NCI-H1417 (cell line): ENCODE data around the gene ZYG11B.
"Not testable (repeated sequence)": the region's sequence is repeated elsewhere in the genome, so short reads cannot be mapped to it uniquely, and the experiment has no call there.

Experiments
- DNase-seq, 3 experiments: peaks; one replicate each; lab custom pipeline; 2025; lab: John Stamatoyannopoulos, UW

ZYG11B gene

DNA sequence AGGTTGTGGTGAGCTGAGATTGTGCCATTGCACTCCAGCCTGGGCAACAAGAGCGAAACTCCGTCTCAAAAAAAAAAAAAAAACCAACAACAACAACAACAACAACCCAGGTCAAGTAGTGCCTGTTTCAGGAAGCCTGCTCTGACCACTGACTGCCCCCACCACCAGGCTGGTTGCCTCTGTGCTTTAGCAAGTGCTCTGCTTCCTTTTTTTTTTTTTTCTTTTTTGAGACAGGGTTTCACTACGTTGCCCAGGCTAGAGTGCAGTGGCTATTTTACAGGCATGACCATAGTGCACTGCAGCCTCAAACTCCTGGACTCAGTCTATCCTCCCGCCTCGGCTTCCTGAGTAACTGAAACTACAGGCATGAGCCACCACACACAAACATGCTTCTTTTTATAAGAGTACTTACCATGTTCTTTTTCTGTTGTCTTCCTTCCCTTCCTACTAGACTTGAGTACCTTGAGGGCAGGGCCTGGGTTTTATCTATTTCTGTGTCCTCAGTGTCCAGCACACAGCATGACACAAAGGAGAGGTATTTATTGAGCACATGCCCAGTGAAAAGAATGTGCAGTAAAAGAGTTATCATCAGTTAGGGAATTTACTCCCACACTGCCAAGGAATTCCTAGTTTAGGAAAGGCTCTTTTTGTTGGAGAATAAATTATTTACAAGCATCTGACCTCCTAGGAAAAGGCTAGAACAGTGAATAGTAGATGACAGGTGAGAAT is 18.2 kb upstream of the ZYG11B start:
- no peak for DNase-seq

DNA sequence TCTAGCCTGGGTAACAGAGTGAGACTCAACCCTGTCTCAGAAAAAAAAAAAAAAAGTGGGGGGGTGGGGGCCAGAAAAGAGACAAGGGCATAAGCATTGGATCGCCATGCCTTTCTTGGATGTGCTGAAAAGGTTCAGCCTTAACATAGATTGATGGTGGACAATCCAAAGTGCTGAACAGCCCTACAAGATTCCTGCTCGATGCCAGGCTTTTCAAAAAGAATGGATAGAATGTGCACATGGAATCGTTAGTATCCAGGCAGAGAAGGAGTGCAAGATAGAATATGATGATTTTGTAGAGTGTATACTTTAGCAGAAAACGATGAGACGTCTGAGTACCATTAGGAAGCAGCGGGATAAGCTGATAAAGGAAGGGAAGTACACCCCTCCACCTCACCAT is 17.2 kb upstream of the ZYG11B start:
- no peak for DNase-seq

- DNase-seq: no peak
These were observed 12.7 kb upstream of the ZYG11B start for GRCh38 chr1:52713590-52713989.

DNA sequence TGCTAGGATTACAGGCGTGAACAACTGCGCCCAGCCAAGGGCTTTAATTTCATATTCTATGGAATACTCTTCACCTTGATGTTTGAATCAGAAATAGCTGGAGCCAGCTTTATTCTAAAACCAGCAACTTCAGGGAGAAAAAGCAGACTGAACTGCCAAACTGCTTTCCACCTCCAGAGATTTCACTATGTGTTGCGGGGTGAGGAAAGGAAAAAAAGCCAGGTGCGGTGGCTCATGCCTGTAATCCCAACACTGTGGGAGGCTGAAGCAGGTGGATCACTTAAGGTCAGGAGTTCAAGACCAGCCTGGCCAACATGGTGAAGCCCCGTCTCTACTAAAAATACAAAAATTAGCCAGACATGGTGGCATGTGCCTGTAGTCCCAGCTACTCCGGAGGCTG is 11.0 kb upstream of the ZYG11B start:
- not testable (repeated sequence) for DNase-seq

GRCh38 chr1:52723260-52723659 is 3.0 kb upstream of the ZYG11B start:
- DNase-seq: no peak

- DNase-seq: no peak
These were observed 369 bp upstream of the ZYG11B start for GRCh38 chr1:52725903-52726264.

DNA sequence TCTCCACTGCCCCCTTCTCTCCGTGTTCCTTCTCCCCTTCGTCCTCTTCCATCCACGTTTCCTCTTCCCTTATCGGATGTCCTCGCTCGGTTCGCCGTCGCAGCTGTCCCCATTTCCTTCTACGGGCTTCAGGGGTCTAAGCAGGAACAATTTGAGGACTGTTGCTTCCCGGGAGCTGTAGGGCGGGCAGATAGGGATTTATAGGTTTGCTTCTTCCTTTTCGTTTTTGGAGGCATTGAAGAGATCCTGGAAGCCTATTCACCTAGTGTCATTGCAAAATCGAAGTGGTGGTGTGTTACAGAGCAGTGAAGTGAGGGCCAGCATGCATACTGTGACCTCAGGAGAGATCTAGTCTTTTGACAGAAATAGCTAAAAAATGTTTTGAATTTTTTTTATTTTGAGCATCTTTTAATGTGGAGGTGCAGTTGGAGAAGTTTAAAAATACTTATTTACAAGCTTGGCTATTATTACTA is 897 bp downstream of the ZYG11B start:
- peak in 2 of 3 experiments; percentile 53 to 60 for DNase-seq

DNA sequence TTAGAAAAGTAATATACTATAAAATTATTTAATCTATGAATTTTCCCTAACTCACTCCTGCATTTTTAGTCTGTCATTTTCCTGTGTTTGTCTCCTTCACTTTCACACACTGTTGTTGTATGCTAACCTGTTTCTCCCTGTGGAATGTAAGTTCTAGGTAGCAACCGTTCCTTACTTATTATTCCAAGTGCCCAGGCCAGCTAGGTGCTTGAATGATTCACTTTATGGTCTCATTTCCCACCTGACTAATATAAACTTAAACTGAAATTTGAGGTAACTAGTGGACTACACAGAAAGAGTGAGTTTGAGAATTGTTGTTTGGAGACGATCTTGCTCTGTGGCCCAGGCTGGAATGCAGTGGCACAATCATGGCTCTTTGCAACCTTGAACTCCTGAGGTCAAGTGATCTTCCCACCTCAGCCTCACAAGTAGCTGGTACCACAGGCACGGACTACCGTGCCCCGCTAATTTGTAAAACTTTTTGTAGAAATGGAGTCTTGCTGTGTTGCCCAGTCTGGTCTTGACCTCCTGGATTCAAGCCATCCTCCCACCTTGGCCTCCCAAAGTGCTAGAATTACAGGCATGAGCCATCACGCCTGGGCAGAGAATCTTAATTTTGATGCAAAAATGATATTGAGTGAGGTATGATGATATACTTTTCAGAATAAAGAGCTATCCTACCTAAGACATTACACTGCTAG is 1.9 kb downstream of the ZYG11B start:
- DNase-seq: no peak

- no peak for DNase-seq
These were observed 7.1 kb downstream of the ZYG11B start for GRCh38 chr1:52733368-52733767.

- not testable (repeated sequence) for DNase-seq
These were observed 9.1 kb downstream of the ZYG11B start for GRCh38 chr1:52735371-52735770.

DNA sequence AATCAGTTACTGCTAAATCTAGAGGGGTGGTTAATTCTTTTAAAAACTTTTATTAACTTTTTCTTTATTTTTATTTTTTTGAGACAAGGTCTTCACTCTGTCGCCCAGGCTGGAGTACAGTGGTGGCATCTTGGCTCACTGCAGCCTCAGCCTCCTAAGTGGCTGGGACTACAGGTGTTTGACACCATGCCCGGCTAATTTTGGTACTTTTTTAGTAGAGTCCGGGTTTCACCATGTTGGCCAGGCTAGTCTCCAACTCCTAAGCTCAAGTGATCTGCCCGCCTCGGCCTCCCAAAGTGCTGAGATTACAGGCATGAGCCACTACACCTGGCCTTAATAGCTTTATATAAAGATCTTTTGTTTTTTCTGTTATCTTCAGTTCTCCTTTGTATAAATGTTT is 11.9 kb downstream of the ZYG11B start:
- no peak for DNase-seq

- no peak for DNase-seq
These were observed 12.6 kb downstream of the ZYG11B start for GRCh38 chr1:52738893-52739292.

DNA sequence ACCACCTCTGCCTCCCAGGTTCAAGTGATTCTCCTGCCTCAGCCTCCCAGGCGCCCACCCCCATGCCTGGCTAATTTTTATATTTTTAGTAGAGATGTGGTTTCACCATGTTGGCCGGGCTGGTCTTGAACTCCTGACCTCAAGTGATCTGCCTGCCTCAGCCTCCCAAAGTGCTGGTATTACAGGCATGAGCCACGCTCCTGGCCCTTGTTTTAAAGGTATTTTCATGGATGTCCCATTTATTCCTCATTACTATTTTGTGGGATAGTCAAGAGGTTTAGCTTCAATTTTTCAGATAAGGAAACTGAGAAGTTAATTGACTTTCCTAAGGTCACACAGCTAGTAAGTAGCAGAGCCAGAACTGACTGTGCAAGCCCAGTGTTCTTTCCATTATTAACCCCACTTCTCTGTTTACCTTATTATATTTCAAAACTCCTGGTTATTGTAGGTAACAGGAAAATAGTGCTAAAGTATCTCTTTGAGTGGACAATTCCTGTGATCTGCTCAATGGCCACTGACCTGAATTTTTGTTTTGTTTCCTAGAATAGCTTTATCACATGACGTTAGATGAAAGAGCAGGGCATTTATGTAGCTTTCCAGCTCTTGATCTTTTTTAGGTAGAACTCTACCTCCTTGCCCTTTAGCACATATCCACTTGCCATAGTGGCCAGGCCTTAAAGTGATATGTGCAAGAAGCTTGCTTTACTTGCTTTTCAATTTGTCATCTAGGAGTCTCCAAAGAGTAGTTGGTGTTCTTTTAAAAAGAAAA is 13.6 kb downstream of the ZYG11B start:
- DNase-seq: no peak

GRCh38 chr1:52741259-52741658 is 15.0 kb downstream of the ZYG11B start:
- no peak for DNase-seq

DNA sequence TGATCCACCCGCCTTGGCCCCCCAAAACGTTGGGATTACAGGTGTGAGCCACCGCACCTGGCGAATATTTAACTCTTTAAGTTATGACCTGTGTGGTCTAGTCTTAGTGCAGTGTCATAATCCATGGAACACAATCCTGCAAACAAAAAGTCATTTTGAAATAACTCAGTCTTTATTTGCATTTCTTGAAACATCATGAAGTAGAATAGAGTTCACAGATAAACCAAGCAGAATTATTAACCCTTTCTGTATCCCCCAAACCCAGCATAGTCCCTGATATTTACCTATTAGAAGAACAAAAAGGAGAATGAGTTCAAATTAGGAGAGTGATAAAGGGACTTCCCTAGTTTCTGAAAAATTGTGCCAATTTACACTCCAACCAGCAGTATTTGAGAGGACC is 19.9 kb downstream of the ZYG11B start:
- no peak for DNase-seq

DNA sequence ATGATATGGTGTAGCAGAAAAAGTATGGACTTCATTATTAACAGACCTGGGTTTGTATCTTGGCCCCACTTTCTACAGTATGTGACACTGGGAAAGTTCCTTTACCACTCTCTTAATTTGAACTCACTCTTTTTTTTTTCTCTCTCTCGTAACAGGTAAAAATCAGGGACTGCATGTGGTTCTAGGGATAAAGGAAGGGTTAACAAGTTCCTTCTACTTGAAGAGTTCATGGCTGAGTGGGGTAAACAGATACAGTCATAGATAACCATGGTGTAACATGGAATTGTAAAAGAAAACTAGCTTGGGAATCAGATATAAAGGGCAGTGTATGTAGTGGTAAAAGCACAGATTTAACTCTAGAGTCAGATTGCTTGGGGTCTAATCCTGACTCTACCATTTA is 21.2 kb downstream of the ZYG11B start:
- no peak for DNase-seq

DNA sequence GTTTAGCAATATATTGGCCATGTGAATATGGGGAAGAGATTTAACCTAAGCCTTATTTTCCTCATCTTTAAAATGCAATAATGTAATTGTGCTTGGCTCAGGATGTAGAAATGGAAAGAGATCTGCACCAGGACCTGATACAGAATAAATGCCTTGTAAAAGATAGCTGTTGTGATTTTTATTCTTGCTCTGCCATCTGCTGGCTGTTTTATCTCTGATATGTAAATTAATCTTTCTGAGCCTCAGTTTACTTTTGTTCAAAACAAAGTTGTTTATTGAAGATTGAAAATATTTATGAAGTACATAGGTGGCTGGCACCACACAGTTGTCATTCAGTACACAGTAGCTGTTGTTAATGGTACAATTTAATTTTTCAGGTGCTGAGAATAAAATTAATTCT is 21.9 kb downstream of the ZYG11B start:
- DNase-seq: no peak

GRCh38 chr1:52749496-52749895 is 23.2 kb downstream of the ZYG11B start:
- DNase-seq: not testable (repeated sequence)

- DNase-seq: not testable (repeated sequence)
These were observed 23.9 kb downstream of the ZYG11B start for GRCh38 chr1:52750139-52750538.

GRCh38 chr1:52751589-52752483 is 25.6 kb downstream of the ZYG11B start:
- no peak for DNase-seq

- DNase-seq: no peak
These were observed 26.2 kb downstream of the ZYG11B start for GRCh38 chr1:52752484-52752826.

DNA sequence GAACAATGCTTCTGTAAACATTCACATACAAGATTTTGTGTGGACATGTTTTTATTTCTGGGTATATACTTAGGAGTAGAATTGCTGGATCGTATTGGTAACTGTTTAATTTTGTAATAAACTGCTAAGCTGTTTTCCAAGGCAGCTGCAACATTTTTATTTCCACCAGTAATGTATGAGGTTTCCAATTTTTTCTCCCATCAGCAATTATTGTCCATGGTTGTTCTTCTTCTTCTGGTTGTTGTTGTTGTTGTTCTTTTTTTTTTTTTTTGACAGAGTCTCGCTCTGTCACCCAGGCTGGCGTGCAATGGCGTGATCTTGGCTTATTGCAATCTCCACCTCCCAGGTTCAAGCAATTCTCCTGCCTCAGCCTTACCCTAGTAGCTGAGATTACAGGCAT is 26.9 kb downstream of the ZYG11B start:
- DNase-seq: no peak
